Keratinocyte (primary cell): ENCODE measurements around the gene CACNA1C. TPM values are rescaled to one million over a fixed set of nuclear protein-coding genes. Genes with fewer than 3 reads are reported as not detected.

Experiments
- DNase-seq: peaks from one replicate; pipeline ENCODE4 v3.0.0-alpha.2; 2011; ENCODE audit warnings: low read depth, missing footprints, low spot score
- FAIRE-seq: peaks from 2 replicates; lab custom pipeline; 2011; peaks lifted over from hg19 to GRCh38; lab: Jason Lieb, UNC
- H2AFZ ChIP-seq: 2 replicates; pipeline ENCODE4 v1.6.0; 2012; ENCODE audit warnings: low read length, control low read depth, inconsistent platforms; ENCODE audit not compliant: control insufficient read depth
- H3K27ac ChIP-seq: 2 replicates; pipeline ENCODE4 v1.5.1; 2011; ENCODE audit warnings: low read length; ENCODE audit not compliant: control insufficient read depth, insufficient read depth
- H3K27me3 ChIP-seq: 3 replicates; pipeline ENCODE4 v1.6.0; 2011; ENCODE audit warnings: low read length; ENCODE audit not compliant: control insufficient read depth, insufficient read depth; ENCODE audit errors: extremely low read depth
- H3K36me3 ChIP-seq, 2 experiments: 2 replicates in 1 of 2; 3 replicates in 1 of 2; pipeline ENCODE4 v1.5.1; 2011; ENCODE audit warnings: low read length in 2 of 2, mild to moderate bottlenecking in 1 of 2; ENCODE audit not compliant: control insufficient read depth in 2 of 2, insufficient read depth in 2 of 2; ENCODE audit errors: extremely low read depth in 1 of 2
- H3K4me1 ChIP-seq: 3 replicates; pipeline ENCODE4 v1.5.1; 2011; ENCODE audit warnings: low read length; ENCODE audit not compliant: control insufficient read depth, insufficient read depth; ENCODE audit errors: extremely low read depth
- H3K4me2 ChIP-seq: 3 replicates; pipeline ENCODE4 v1.6.0; 2011; ENCODE audit warnings: low read depth, low read length; ENCODE audit not compliant: control insufficient read depth, insufficient read depth; ENCODE audit errors: extremely low read depth
- H3K4me3 ChIP-seq, 3 experiments: fragments of 200-600 bp in 1 of 3; sonication (generic) in 1 of 3; 2 replicates in 2 of 3; 3 replicates in 1 of 3; pipeline ENCODE4 v1.5.1; 2011 to 2016; ENCODE audit warnings: low read length in 3 of 3, mild to moderate bottlenecking in 3 of 3, control low read depth in 2 of 3, inconsistent platforms in 1 of 3, low read depth in 1 of 3, mixed read lengths in 1 of 3, mixed run types in 1 of 3, moderate library complexity in 1 of 3; ENCODE audit not compliant: control insufficient read depth in 2 of 3, insufficient read depth in 2 of 3; ENCODE audit errors: extremely low read depth in 1 of 3
- H3K79me2 ChIP-seq: 2 replicates; pipeline ENCODE4 v1.6.0; 2012; ENCODE audit warnings: low read length; ENCODE audit not compliant: control insufficient read depth, insufficient read depth
- H3K9ac ChIP-seq: 3 replicates; pipeline ENCODE4 v1.6.0; 2011; ENCODE audit warnings: low read length; ENCODE audit not compliant: control insufficient read depth, insufficient read depth; ENCODE audit errors: extremely low read depth
- H3K9me1 ChIP-seq: 3 replicates; pipeline ENCODE4 v1.6.0; 2011; ENCODE audit warnings: low read length; ENCODE audit not compliant: control insufficient read depth, insufficient read depth; ENCODE audit errors: extremely low read depth
- H3K9me3 ChIP-seq: 2 replicates; pipeline ENCODE4 v1.5.1; 2012; ENCODE audit warnings: low read depth, low read length; ENCODE audit not compliant: control insufficient read depth
- H4K20me1 ChIP-seq: 3 replicates; pipeline ENCODE4 v1.6.0; 2011; ENCODE audit warnings: low read length; ENCODE audit not compliant: control insufficient read depth, insufficient read depth; ENCODE audit errors: extremely low read depth
- EZH2 ChIP-seq: IDR thresholded peaks from one replicate; pipeline ENCODE4 v1.6.1; 2012; ENCODE audit warnings: inconsistent platforms, mild to moderate bottlenecking, low read length, moderate library complexity
- dilution Hi-C: fragments of 300-500 bp; cut with MboI; formaldehyde crosslinking; loops from one replicate; pipeline ENCODE4 v1.7.0; 2020; ENCODE audit warnings: low sequenced_read_pairs; ENCODE audit not compliant: extremely low pct_ligation_motif_present
- polyA plus RNA-seq, 5 experiments: library from polyadenylated mRNA; depleted of rRNA in 3 of 5; stranded (reverse) in 3 of 5; stranded (forward) in 1 of 5; unstranded in 1 of 5; fragments of >200 nt; gene quantifications; 1 replicate in 1 of 5; 2 replicates in 3 of 5; 3 replicates in 1 of 5; pipeline versions ENCODE4 v1.2.1 to v1.2.3, GENCODE V29; 2011 to 2012; ENCODE audit warnings: missing spikeins in 2 of 5, low read depth in 1 of 5, low replicate concordance in 1 of 5
- TF ChIP-seq, protein P1 (sequence below), 3 experiments: IDR thresholded peaks in 1 of 3; conservative IDR thresholded peaks in 1 of 3; optimal IDR thresholded peaks in 1 of 3; 2 replicates in 2 of 3; 3 replicates in 1 of 3; pipeline versions ENCODE3 to v1.5.1; 2011; ENCODE audit warnings: low read length in 3 of 3, mild to moderate bottlenecking in 3 of 3, moderate library complexity in 2 of 3, control low read depth in 1 of 3, inconsistent platforms in 1 of 3; ENCODE audit not compliant: insufficient read depth in 2 of 3; ENCODE audit errors: extremely low read depth in 1 of 3

The CACNA1C gene
- polyA plus RNA-seq, 1 donor (not counting 4 experiments of a cell fraction or from before 2014, with no cell fraction given) = not detected

DNA sequence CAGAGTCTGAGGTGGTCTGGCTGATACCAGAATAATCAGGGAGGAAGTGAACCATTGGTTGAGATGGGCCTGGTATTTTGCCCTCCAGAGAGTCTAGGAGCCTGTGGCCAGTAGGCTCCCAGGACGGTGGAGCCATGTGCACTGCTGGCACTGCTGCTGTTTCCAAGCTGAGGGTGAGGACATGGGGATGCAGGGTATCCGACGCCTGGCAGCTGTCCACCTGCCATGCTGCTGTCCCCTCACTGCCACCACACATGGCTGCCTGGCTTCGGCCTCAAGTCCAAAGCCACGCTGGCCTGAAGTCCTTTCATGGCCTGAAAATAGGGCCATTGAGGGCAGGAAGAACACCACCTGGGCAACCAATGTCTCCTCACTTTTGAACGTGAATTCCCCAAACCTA, 8.6 kb downstream of the CACNA1C start:
- Histone ChIP-seq H3K36me3 (no peaks in the 10 kb centered on the region), H3K4me2 (no peak overlapping the region), H3K9ac (no peak overlapping the region), H4K20me1 (no peaks in the 10 kb centered on the region), H3K4me3 (no peak overlapping the region), H3K27me3 (peaks cover 18% of the 10 kb centered on the region), H3K9me3 (no peaks in the 10 kb centered on the region), H3K4me1 (no peaks in the 10 kb centered on the region), H3K9me1 (no peaks in the 10 kb centered on the region), H3K27ac (no peak overlapping the region), H3K79me2 (no peaks in the 10 kb centered on the region), H2AFZ (no peak overlapping the region)
- no peak for DNase-seq
- TF ChIP-seq, protein P1, sequence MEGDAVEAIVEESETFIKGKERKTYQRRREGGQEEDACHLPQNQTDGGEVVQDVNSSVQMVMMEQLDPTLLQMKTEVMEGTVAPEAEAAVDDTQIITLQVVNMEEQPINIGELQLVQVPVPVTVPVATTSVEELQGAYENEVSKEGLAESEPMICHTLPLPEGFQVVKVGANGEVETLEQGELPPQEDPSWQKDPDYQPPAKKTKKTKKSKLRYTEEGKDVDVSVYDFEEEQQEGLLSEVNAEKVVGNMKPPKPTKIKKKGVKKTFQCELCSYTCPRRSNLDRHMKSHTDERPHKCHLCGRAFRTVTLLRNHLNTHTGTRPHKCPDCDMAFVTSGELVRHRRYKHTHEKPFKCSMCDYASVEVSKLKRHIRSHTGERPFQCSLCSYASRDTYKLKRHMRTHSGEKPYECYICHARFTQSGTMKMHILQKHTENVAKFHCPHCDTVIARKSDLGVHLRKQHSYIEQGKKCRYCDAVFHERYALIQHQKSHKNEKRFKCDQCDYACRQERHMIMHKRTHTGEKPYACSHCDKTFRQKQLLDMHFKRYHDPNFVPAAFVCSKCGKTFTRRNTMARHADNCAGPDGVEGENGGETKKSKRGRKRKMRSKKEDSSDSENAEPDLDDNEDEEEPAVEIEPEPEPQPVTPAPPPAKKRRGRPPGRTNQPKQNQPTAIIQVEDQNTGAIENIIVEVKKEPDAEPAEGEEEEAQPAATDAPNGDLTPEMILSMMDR (optimal IDR thresholded peaks at IDR 0.05 in 1 of 3, IDR thresholded peaks at IDR 0.05 in 1 of 3, conservative IDR thresholded peaks at IDR 0.05 in 1 of 3; ENCODE audit: extremely low read depth in 1 of 3, insufficient read depth in 2 of 3, low read length in 3 of 3) = no peak
- no peak for TF ChIP-seq EZH2
- FAIRE-seq = no peak
- dilution Hi-C loops = no loop called here

DNA sequence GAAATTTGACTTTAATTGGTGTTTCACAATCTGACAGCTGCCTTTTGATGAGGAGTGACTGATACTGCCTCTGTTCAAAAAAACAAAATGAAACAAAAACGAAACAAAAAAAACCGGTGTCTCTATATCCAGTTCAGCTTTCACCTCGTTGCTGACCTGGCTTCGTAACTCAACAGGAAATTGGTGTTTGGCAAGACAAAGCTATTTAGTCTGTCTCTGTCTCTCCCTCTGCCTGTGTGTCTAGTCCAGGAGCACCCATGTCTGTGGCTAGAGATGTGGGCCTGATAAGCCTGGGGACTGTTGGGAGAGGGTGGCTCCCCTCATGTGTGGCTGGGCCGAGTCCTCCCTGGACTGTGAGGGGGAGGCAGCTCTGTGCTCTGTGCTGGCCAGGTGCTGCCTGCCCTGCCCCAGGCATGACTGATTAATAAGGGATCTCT, 11.3 kb downstream of the CACNA1C start:
- H4K20me1 ChIP-seq = no peaks in the 10 kb centered on the region
- no peak for DNase-seq
- H2AFZ ChIP-seq = peak overlapping the region; percentile 34
- TF ChIP-seq, protein P1 (optimal IDR thresholded peaks at IDR 0.05 in 1 of 3, IDR thresholded peaks at IDR 0.05 in 1 of 3, conservative IDR thresholded peaks at IDR 0.05 in 1 of 3; ENCODE audit: extremely low read depth in 1 of 3, insufficient read depth in 2 of 3, low read length in 3 of 3) = no peak
- no peak for TF ChIP-seq EZH2
- no peak overlapping the region for H3K27ac ChIP-seq
- no peak overlapping the region for H3K4me3 ChIP-seq
- no peaks in the 10 kb centered on the region for H3K36me3 ChIP-seq
- no peaks in the 10 kb centered on the region for H3K9me1 ChIP-seq
- H3K79me2 ChIP-seq = no peaks in the 10 kb centered on the region
- peak overlapping the region; percentile 12 for H3K4me2 ChIP-seq
- H3K27me3 ChIP-seq = peaks cover 2% of the 10 kb centered on the region
- no peak overlapping the region for H3K9ac ChIP-seq
- dilution Hi-C loops = no loop called here
- peak; percentile 43 for FAIRE-seq
- H3K9me3 ChIP-seq = no peaks in the 10 kb centered on the region
- no peaks in the 10 kb centered on the region for H3K4me1 ChIP-seq
